ENCODE data around the gene SMCHD1. TPM values are rescaled to one million over a fixed set of nuclear protein-coding genes. Genes with fewer than 3 reads are reported as not detected.

SMCHD1 gene
- total RNA-seq, 3 donors from 2014 or later: 73.9 to 131 (median 102) TPM

- Histone ChIP-seq H3K4me3 (no peak overlapping the region), H3K27me3 (no peaks in the 10 kb centered on the region), H3K4me1 (no peaks in the 10 kb centered on the region), H3K36me3 (no peaks in the 10 kb centered on the region), H3K9me3 (no peaks in the 10 kb centered on the region), H3K27ac (no peak overlapping the region)
- intact Hi-C loops (cut with DNase I; ENCODE audit: low total_unique reads): no loop called here
- TF ChIP-seq CTCF (IDR thresholded peaks at IDR 0.05) (no peak), POLR2A (IDR thresholded peaks at IDR 0.05) (no peak), POLR2AphosphoS5 (IDR thresholded peaks at IDR 0.05) (no peak)
- no peak for DNase-seq (ENCODE audit: low spot score in 2 of 2)
These were observed 38.0 kb upstream of the SMCHD1 start for GRCh38 chr18:2617401-2617998.

- intact Hi-C loops (cut with DNase I; ENCODE audit: low total_unique reads): no loop called here
- no peaks in the 10 kb centered on the region for H3K36me3 ChIP-seq
- no peak overlapping the region for H3K27ac ChIP-seq
- no peaks in the 10 kb centered on the region for H3K4me1 ChIP-seq
- no peaks in the 10 kb centered on the region for H3K9me3 ChIP-seq
- no peaks in the 10 kb centered on the region for H3K27me3 ChIP-seq
- no peak for DNase-seq (ENCODE audit: low spot score in 2 of 2)
- H3K4me3 ChIP-seq: no peak overlapping the region
- no peak for TF ChIP-seq POLR2AphosphoS5 (IDR thresholded peaks at IDR 0.05)
These were observed 37.5 kb upstream of the SMCHD1 start for GRCh38 chr18:2618009-2618408.

GRCh38 chr18:2625217-2625616 lies 30.3 kb upstream of the SMCHD1 start:
- Histone ChIP-seq H3K9me3 (no peaks in the 10 kb centered on the region), H3K27me3 (no peaks in the 10 kb centered on the region), H3K27ac (no peak overlapping the region), H3K4me3 (no peak overlapping the region), H3K36me3 (no peaks in the 10 kb centered on the region), H3K4me1 (no peaks in the 10 kb centered on the region)
- TF ChIP-seq CTCF (IDR thresholded peaks at IDR 0.05): no peak
- TF ChIP-seq POLR2AphosphoS5 (IDR thresholded peaks at IDR 0.05): no peak
- intact Hi-C loops (cut with DNase I; ENCODE audit: low total_unique reads): no loop called here
- no peak for DNase-seq (ENCODE audit: low spot score in 2 of 2)

- Histone ChIP-seq H3K27ac (no peak overlapping the region), H3K4me3 (no peak overlapping the region), H3K27me3 (no peaks in the 10 kb centered on the region), H3K4me1 (no peaks in the 10 kb centered on the region), H3K9me3 (no peaks in the 10 kb centered on the region), H3K36me3 (no peaks in the 10 kb centered on the region)
- no peak for DNase-seq (ENCODE audit: low spot score in 2 of 2)
- intact Hi-C loops (cut with DNase I; ENCODE audit: low total_unique reads): no loop called here
- TF ChIP-seq POLR2AphosphoS5 (IDR thresholded peaks at IDR 0.05): no peak
- TF ChIP-seq POLR2A (IDR thresholded peaks at IDR 0.05): no peak
- no peak for TF ChIP-seq CTCF (IDR thresholded peaks at IDR 0.05)
These were observed 27.7 kb upstream of the SMCHD1 start for GRCh38 chr18:2627821-2628276.

GRCh38 chr18:2629003-2629402 lies 26.5 kb upstream of the SMCHD1 start:
- H3K9me3 ChIP-seq: no peaks in the 10 kb centered on the region
- TF ChIP-seq POLR2A (IDR thresholded peaks at IDR 0.05) (no peak), POLR2AphosphoS5 (IDR thresholded peaks at IDR 0.05) (no peak), CTCF (IDR thresholded peaks at IDR 0.05) (no peak)

GRCh38 chr18:2635586-2635985 lies 19.9 kb upstream of the SMCHD1 start:
- Histone ChIP-seq H3K27me3 (no peaks in the 10 kb centered on the region), H3K4me3 (no peak overlapping the region), H3K27ac (peak overlapping the region in 1 of 2 donors; percentile 33), H3K9me3 (no peaks in the 10 kb centered on the region), H3K36me3 (no peaks in the 10 kb centered on the region), H3K4me1 (no peaks in the 10 kb centered on the region)
- no peak for DNase-seq (ENCODE audit: low spot score in 2 of 2)
- intact Hi-C loops (cut with DNase I; ENCODE audit: low total_unique reads): no loop called here
- TF ChIP-seq CTCF (IDR thresholded peaks at IDR 0.05) (no peak), POLR2A (IDR thresholded peaks at IDR 0.05) (no peak), POLR2AphosphoS5 (IDR thresholded peaks at IDR 0.05) (no peak)

More at GRCh38 chr18:2629003-2629402, 26.5 kb upstream of the SMCHD1 start:
- Histone ChIP-seq H3K4me3 (no peak overlapping the region), H3K27ac (no peak overlapping the region), H3K27me3 (no peaks in the 10 kb centered on the region), H3K36me3 (no peaks in the 10 kb centered on the region), H3K4me1 (no peaks in the 10 kb centered on the region)
- intact Hi-C loops (cut with DNase I; ENCODE audit: low total_unique reads): no loop called here
- no peak for DNase-seq (ENCODE audit: low spot score in 2 of 2)

Data from breast epithelium (tissue), 4 donors.